ENCODE data around the gene PEX14.
"Not testable (repeated sequence)": the region's sequence is repeated elsewhere in the genome, so short reads cannot be mapped to it uniquely, and the experiment has no call there.

Gene PEX14

GRCh38 chr1:10474613-10475507 lies at the start of gene PEX14:
Gene PEX14, plus strand, starts transcription at chr1:10474950. Its CDS starts 17 bp downstream, at chr1:10474967.
- peak; percentile 39 for DNase-seq (ENCODE audit: low read depth)
- no peak for TF ChIP-seq CTCF (conservative IDR thresholded peaks at IDR 0.05; ENCODE audit: low read depth, low read length)
- H3K4me3 ChIP-seq (ENCODE audit: low read length): peak within 1 kb of the TSS; percentile 98

GRCh38 chr1:10425826-10426534 lies 48.8 kb upstream of the PEX14 start:
- DNase-seq (ENCODE audit: low read depth); H3K4me3 ChIP-seq (ENCODE audit: low read length): not testable (repeated sequence)

GRCh38 chr1:10426535-10426848 lies 48.3 kb upstream of the PEX14 start:
- not testable (repeated sequence) for H3K4me3 ChIP-seq (ENCODE audit: low read length); DNase-seq (ENCODE audit: low read depth)

GRCh38 chr1:10428984-10429383 lies 45.8 kb upstream of the PEX14 start:
- no peak for TF ChIP-seq CTCF (conservative IDR thresholded peaks at IDR 0.05; ENCODE audit: low read depth, low read length)
- DNase-seq (ENCODE audit: low read depth): no peak

GRCh38 chr1:10429868-10430215 lies 44.9 kb upstream of the PEX14 start:
- no peak for DNase-seq (ENCODE audit: low read depth)
- H3K4me3 ChIP-seq (ENCODE audit: low read length): peak overlapping the region; percentile 41
- no peak for TF ChIP-seq CTCF (conservative IDR thresholded peaks at IDR 0.05; ENCODE audit: low read depth, low read length)

More at GRCh38 chr1:10428984-10429383, 45.8 kb upstream of the PEX14 start:
- H3K4me3 ChIP-seq (ENCODE audit: low read length): no peak overlapping the region

- DNase-seq (ENCODE audit: low read depth): peak; percentile 51
- H3K4me3 ChIP-seq (ENCODE audit: low read length): peak within 1 kb of the TSS; percentile 78
- TF ChIP-seq CTCF (conservative IDR thresholded peaks at IDR 0.05; ENCODE audit: low read depth, low read length): peak; percentile 81
Measured at GRCh38 chr1:10430216-10431069, 44.3 kb upstream of the PEX14 start, which contains the start of gene CENPS. Gene CENPS, plus strand, starts transcription at chr1:10430433. Its CDS starts 85 bp downstream, at chr1:10430518.

GRCh38 chr1:10431070-10431730 lies 43.5 kb upstream of the PEX14 start:
- no peak for DNase-seq (ENCODE audit: low read depth)
- peak overlapping the region; percentile 78 for H3K4me3 ChIP-seq (ENCODE audit: low read length)
- TF ChIP-seq CTCF (conservative IDR thresholded peaks at IDR 0.05; ENCODE audit: low read depth, low read length): no peak
